ENCODE data around the gene KAT7. TPM values are rescaled to one million over a fixed set of nuclear protein-coding genes. Genes with fewer than 3 reads are reported as not detected.

Gene KAT7
- total RNA-seq, 2 donors from 2014 or later, result 48.3 to 78.6 TPM

GRCh38 chr17:49881054-49881402 lies 92.5 kb downstream of the KAT7 start:
- Histone ChIP-seq H3K36me3 (no peaks in the 10 kb centered on the region), H3K9me3 (no peaks in the 10 kb centered on the region), H3K4me3 (no peak overlapping the region), H3K27ac (no peak overlapping the region), H3K27me3 (replicated peaks; ENCODE audit: insufficient read depth) (no peaks in the 10 kb centered on the region), H3K4me1 (replicated peaks) (no peaks in the 10 kb centered on the region)
- no peak for DNase-seq (ENCODE audit: low spot score)
- intact Hi-C loops (cut with DNase I), result loop anchor here (5.0 kb wide), 1 partner anchor 116 kb away; the partner anchor contains the start of gene DLX3
- no peak for TF ChIP-seq CTCF (IDR thresholded peaks at IDR 0.05)
- TF ChIP-seq POLR2A (IDR thresholded peaks at IDR 0.05), result no peak
- no peak for TF ChIP-seq POLR2AphosphoS5 (IDR thresholded peaks at IDR 0.05)
- WGBS, result 49% methylated on average over 5 of the region's 5 CpGs

- H3K9me3 ChIP-seq, result no peaks in the 10 kb centered on the region
- 63% methylated on average over 7 of the region's 7 CpGs for WGBS
- H3K27ac ChIP-seq, result no peak overlapping the region
- H3K27me3 ChIP-seq (replicated peaks; ENCODE audit: insufficient read depth), result no peaks in the 10 kb centered on the region
- H3K36me3 ChIP-seq, result no peaks in the 10 kb centered on the region
- DNase-seq (ENCODE audit: low spot score), result no peak
- intact Hi-C loops (cut with DNase I), result loop anchor here (5.0 kb wide), 1 partner anchor 115 kb away; the partner anchor contains the start of gene DLX3
- TF ChIP-seq POLR2A (IDR thresholded peaks at IDR 0.05) (no peak), CTCF (IDR thresholded peaks at IDR 0.05) (no peak), POLR2AphosphoS5 (IDR thresholded peaks at IDR 0.05) (no peak)
- no peaks in the 10 kb centered on the region for H3K4me1 ChIP-seq (replicated peaks)
- no peak overlapping the region for H3K4me3 ChIP-seq
Measured at GRCh38 chr17:49882434-49882833, 94.0 kb downstream of the KAT7 start.

Other genes starting within 250 kb of the KAT7 start
- 10 to 100 TPM in 1 of 2 donors, 1 to 10 TPM in 1; 4.7 to 15.5 TPM for gene NXPH3, start 212.8 kb upstream of the KAT7 start, total RNA-seq
- gene SPOP, start 110.6 kb upstream of the KAT7 start, total RNA-seq, result 10 to 100 TPM; 80.8 to 93.0 TPM
- gene SLC35B1, start 80.7 kb upstream of the KAT7 start, total RNA-seq, result 10 to 100 TPM; 31.0 to 81.0 TPM
- 10 to 100 TPM; 30.9 to 46.4 TPM for gene FAM117A, start 24.6 kb upstream of the KAT7 start, total RNA-seq
- not detected for gene TAC4, start 59.4 kb downstream of the KAT7 start, total RNA-seq
- not detected for gene DLX4, start 180.5 kb downstream of the KAT7 start, total RNA-seq
- gene DLX3, start 206.5 kb downstream of the KAT7 start, total RNA-seq, result under 1 TPM; 0.36 to 0.68 TPM